NCI-H1417 (cell line): ENCODE measurements around the gene C15orf61.
A peak's percentile ranks its signal among the peaks of the same experiment; 100 is the strongest.

Experiments
- DNase-seq, 3 experiments: peaks; one replicate each; lab custom pipeline; 2025; lab: John Stamatoyannopoulos, UW

The C15orf61 gene

DNA sequence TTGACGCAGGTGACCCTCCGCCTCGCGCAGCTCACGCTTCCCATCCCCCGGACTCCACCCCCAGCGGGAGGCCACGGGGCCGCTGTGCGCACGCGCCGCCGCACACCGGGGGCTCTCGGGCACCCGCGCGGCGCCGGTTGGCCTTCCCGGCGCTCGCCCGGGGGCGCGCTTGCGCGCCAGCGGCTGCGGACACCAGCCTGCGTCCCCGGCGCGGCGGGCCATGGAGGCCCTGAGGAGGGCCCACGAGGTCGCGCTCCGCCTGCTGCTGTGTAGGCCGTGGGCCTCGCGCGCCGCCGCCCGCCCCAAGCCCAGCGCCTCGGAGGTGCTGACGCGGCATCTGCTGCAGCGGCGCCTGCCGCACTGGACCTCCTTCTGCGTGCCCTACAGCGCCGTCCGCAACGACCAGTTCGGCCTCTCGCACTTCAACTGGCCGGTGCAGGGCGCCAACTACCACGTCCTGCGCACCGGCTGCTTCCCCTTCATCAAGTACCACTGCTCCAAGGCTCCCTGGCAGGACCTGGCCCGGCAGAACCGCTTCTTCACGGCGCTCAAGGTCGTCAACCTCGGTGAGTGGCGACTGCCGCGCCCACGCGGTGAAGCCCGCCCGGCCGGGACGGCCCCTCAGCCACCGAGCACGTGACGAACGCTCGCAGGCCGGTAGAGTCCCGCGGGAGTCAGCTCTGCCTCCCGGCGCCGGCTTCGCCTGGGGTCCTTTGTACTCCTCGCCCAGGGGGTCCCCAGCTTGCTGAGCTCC is at the start of gene C15orf61:
Gene C15orf61 (plus strand): TSS at position 103 of the 754 bp plus-strand sequence. CDS start 118 bp downstream, at position 221.
- DNase-seq, result peak; percentile 68 to 96 (median 96)

DNA sequence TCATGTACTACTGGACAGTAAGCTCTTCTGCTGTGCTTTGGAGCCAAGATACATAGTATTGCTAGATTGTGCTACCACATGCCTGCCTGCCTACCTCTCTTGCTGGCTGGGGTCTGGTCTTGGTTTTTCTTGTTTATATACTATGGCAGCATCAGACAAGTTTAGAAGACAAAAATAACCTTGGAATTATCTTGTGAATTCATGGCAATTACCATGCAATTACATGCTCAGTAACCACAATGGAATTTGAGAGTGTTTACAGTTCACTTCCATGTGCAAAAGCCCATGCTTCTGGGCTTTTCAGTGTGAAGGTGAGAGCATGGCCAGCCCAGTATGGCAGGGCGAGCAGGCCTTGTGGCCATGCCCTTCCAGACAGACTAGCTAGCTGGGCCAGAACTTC is 48.0 kb upstream of the C15orf61 start:
- no peak for DNase-seq

DNA sequence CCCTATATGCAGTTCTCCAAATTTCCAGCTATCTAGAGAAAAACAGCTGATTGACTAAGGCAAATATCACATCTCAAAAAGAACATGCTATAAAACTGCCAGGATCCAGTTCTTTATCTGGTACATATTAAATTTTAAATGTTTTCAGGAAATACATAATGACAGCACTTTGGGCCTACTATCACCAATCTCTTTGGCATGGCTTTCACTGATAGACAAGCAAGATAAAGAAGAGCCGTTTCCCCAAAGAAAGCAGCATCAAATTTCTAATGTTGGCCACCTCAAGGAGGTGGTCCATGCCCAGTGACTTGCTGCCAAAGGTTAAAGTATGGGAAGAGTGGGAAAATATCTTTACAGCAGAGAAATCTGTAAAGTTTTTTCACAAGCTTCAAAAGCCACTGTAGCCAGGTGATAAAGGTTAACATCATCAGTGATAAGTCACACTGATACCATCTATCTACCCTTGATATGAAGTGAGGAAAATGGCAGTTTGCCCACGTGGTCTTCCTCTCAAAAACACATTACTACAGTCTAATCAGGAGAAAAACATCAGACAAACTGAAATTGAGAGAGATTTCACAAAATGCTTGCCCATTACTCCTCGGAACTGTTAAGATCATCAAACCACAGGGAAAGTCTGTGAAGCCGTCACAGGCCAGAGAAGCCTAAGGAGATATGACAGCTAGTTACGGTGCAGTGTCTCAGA is 46.4 kb upstream of the C15orf61 start:
- no peak for DNase-seq

DNA sequence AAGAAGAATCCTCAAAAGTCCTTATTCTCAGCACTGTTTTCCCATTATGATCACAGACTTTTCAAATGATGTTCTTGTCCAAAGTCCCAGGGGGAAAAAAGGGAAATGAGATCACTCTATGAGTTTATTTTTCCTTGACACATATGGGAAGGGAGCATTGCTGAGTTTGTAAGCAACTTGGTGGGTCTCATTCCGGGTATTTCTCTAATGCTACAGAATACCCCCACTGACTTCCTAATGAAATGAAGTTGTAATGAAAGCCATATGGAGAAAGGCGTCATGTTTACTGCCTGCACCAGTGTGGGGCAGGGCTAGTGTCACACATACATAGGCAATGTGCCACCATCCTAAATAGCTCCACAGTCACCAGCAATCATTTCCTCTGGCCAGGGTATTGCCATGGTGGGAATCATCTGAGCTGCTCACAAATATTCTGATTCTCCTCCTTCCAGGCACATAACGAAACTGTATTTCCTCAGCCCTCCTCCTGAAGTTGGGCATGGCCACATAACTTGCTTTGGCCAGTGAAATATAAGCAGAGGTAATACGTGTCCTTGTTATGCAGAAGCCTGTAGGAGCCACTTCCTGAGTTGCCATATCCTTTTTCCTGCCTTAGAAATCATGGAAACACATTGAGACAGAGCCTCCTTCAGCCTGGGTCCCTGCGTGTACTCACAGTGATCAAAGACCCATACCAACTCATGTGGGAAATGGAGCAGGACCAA is 41.0 kb upstream of the C15orf61 start:
- DNase-seq, result no peak

DNA sequence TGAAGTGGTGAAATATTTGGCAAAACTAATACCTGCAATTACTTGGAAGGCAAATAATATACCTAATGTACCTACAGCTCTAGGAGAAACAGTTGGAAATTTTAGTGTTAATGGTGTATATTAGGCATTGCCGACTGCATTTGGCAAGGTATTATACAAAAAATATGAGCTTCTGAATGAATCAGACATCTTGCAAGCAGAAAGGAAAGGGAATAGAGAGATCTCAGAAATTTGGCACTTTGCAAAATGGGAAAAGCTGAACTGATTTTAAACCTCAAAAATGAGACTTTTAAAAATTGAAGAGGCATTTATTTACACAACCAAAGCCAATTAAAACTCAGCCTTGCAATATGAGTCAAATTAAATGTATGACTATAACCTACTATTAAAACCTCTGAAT is 40.2 kb upstream of the C15orf61 start:
- no peak for DNase-seq

DNA sequence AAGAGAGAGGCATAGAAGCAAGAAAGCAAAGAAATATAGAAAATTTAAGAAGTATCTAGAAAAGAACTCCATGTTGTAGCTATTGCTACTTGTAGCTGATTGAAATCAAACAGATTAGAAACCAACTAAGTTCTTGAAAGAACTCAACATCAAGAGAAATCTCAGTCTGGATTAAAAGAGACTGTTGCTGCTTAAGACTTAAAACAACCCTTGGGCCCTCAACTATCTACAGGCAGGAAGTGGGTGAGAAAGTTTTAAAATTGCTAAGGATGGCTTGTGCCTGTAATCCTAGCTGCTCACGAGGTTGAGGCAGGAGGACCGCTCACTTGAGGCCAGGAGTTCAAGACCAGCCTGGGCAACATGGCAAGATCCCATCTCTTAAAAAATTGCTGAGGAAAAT is 39.3 kb upstream of the C15orf61 start:
- no peak for DNase-seq

DNA sequence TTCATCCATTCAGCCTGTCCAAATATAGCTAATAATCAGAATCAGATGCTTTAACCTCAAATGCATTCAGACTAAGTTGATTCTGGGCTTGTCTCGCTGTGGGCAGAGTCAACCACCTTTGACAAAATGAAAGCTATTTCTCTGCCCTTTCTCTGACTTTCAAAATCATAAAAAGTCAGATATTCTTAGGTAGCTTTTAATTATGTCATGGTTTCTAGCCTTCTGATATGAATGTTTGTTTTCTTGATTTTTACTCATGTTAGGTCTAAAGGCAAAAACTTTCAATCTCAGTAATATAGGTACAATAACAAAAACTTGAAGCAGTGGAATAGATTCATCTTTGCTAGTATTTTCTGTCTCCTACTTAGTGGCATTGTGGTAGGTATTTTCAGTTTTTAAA is 25.3 kb upstream of the C15orf61 start:
- DNase-seq, result no peak

DNA sequence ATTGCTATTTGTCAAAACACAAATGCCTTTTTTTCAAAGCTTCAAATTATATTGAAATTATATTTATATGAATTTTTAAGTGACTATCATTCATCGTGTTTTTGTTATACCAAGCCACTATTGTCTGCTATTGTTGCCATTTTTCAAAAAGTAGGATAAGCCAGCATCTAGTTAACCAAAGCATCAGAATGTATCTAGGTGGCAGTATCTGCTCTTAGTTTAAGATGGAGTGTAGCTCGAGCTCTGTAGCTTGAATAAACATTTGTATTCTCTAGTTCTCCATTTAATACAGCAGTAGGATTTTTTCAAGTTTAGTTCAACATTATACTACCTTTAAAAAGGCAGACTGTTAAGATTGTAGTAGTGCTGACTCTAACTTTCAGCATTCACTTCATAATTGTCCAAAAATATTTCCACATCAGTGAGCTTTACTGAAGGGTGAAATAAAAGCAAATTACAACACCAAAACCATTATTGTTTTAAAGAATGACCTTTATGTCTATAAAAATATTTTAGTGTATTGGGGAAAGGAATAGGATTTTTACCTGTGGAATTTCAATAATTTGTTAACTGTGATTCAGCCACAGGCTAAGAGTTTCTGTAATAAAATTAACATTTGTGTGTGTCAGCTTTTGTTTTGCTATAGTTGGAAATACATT is 19.6 kb upstream of the C15orf61 start:
- DNase-seq, result peak in 1 of 3 experiments; percentile 59

DNA sequence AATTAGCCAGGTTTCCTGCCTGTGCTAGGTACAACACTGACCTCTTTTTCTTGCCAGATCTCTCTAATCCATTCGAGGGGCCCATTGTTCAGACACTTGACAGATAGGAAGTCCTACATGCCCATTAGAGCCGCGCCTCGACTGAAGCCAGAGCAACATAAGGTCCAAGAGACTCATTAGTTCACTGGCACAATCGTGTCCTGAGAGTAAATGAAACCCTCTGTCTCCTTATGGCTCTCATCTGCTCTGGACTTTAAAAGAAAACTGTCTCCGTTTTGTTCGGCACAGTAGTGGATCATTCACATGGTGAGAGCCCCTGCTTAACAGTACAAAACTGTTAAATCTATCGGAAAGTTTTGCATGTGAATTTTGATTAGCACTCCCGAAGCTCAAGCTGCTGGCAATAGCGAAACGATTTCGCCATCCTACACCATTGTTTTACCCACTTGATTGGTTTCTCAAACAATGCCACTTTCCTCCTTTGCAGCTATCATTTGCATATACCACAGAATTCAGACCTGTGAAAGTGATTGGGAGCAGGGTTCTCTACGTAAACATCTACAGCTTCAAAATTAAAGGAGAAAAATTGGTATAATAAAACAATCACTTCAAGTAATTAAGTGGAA is 19.0 kb upstream of the C15orf61 start:
- DNase-seq, result peak in 2 of 3 experiments; percentile 25 to 64

DNA sequence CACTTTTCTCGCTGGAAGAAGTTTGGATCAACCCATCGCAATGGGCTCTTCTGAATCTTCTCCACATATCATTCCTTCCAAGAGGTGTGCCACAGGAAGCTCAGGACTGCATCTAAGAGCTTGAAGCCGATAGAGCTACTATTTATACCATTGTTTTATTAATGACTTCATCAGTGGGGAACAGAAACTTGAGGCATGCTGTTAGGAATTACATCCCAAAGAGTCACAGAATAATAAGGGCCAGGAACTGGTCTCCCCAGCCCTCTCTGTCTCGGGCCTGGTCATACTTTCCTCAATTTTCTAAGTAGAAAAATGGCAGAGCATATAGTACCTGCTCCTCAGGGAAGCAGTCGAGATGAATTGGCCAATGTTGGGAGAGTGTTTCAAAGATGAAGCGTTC is 16.9 kb upstream of the C15orf61 start:
- no peak for DNase-seq

DNA sequence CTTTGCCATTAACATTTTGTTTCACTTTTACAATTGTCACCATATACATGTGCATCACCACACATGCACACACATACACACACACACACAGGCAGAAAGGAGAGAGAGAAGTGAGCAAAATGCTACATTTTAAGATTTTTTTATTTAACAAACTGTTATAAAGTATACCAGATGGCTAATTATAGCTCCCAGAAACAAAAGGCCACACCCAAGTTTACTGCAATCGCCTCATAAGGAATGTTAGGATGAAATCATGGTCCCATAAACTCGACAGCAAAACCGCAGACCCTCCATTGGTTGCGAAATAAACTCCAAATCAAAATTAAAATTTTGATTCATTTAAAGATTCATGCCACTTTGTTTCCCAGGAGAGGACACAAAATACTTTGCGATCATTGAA is 16.1 kb upstream of the C15orf61 start:
- DNase-seq, result no peak

DNA sequence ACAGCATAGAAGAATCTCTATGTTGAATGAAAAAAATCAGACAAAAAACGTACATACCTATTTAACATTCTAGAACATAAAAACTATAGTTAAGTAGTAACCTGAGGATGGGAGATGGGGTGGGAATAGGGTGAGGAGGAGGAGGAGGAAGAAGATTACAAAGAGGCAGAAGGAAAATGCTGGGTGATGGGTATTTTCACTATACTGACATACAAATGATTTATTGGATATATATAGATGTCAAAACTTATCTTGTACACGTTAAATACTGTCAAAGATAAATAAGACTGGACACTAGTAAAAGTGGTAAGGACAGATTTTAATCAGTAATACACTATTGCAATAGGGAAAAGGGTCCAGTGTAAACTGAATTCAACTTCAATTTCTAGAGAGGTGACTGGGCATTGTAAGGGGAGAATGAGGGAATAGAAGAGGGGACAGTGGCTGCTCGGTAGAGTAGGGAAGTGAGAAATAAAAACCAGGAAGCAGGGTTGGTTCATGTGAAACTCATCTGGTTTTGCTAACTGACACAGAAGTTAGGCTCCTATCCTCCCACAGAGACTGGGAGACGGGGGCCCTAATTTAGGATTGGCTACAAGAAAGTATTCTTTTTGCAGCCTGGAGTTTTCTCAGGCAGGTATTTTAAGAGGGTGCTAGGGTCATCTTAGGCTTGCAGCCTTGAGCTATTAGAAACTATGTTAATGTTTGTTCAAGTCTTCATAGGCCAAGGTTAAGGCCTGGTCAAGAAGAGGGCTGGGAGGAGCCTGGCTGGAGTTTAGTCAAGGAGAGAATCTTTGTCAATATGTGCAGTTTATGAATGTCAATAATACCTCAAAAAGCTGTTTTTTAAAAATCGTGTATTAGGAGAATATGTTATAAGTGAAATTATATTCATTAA is 15.0 kb upstream of the C15orf61 start:
- no peak for DNase-seq

DNA sequence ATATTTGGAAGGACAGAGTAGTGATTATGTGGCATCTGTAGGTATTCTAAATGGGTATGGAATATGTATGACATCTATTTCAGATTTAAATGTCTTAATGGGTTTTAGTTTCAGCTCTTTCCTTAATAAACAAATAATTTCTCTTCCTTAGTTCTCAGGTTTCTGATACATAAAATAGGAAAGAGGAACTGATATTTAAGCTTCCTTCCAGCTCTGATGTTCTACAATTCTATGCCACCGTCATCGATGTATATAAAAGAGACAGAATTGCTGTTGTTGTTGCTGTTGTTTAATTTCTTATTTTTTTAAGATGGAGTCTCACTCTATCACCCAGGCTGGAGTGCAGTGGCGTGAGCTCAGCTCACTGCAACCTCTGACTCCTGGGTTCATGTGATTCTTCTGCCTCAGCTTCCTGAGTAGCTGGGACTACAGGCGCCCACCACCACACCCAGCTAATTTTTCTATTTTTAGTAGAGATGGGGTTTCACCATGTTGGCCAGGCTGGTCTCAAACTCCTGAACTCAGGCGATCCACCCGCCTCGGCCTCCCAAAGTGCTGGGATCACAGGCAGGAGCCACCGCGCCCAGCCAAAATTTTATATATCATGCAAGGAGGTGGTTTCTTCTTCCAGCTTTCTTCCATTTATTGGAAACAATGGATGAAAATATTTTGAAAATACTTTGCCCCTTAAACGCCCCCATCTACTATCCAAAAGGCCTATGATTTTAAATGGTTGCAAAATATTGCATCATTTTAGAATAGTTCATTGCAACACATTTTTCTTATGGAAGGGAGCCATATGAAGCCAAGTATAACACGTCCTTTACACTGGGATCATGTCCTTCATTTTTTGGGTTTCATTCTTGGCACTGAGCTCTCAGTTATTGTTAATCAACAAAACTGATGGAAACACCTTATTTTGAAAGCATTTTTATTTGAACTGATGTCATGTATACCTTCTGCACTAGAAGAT is 13.9 kb upstream of the C15orf61 start:
- DNase-seq, result no peak

DNA sequence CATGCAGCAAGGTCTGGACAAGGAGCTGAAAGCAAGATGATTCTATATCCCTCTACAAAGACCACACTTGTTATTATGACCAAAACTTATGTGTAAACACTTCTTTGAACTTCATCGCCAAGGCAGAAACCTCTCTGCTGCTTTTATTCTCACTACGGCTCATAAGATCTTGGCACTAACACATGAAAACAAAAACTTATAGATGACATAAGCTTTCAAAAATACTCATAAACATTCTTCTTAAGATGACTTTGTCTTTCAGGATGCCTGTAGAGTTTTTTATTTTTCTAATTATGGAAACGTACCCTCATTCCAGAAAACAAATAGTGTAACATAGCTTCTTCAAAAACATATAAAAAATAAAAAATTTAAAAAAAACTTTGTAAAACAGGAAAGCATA is 12.5 kb upstream of the C15orf61 start:
- DNase-seq, result no peak

DNA sequence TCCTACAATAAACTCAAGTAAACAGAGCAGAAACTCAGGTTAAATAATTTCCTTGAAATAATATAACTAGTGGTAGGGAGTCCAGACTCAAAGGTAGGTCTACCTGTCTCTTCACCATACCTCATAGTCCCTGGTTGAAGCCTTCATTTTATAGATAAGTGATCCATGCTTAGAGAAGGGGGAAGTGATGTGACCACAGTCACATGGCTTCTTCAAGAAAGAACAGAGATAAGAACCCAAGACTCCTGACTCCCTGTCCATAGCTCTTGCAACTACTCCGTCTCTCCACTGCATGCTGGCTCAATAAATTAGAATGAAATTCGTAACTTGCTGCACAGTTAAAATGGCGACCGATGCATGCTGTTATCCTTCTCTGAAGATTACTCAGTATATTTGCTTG is 11.0 kb upstream of the C15orf61 start:
- no peak for DNase-seq

DNA sequence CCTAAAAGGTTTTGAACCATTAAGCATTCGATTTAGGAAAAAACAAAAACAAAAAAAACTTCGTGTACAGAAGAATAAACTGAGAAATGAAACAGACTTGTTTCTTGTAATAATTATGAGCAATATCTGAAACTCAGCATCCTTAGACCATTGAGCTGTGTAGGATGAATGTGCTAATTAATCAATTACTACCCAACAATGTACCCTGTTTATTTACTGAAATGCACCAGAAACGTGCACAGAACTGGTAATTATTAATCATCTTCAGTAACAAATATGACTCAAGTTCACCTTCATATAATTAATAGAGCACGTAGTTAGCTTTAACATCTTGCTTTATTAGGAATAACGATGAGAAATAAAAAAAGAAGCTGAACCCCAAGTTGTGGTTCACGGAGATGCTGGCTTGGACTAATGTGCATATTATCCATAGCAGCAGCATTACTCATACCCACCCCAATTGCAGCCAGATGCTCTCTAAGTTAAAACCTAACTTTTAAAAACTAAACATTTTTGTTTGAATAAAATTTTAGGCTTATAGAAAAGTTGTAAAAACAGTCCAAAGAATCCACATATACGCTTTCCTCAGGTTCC is 10.2 kb upstream of the C15orf61 start:
- DNase-seq, result no peak

DNA sequence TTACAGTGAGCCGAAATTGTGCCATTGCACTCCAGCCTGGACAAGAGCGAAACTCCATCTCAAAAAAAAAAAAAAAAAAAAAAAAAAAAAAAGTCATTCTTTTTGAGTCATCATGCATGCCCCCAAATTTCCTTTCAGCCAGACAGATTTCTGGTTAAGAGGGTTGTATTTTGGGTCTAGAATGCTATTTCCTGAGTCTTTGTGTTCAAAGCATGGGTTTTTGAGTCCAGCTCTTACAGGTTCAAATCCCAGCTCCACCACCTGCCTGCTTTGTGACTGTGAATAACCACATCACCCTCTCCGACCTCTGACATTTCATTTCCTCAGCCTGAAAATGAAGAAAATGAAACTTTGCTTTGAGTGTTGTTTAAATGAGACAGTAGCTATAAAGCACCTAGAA is 9.3 kb upstream of the C15orf61 start:
- DNase-seq, result peak in 1 of 3 experiments; percentile 28

DNA sequence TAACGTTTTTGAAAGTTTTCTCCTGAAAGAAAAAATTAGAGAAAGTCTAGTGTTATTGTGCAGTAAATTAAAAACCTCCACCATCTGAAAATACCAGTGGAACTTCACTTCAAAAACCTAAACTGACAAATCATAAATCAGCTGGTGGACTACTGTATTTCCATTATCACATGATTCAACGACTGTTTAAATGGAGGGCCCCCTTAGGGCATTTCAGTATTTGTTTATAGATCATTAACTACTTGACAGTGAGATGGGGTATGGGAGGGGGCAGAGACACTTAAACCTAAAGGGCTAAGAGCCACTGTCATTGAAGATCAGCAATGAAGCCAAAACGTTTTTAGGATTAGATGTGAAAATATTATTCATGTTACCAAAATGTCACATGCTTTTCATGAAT is 8.8 kb upstream of the C15orf61 start:
- peak; percentile 33 to 98 (median 89) for DNase-seq
